HG02759 (cell line): ENCODE results near the gene ZNF646.
"Not testable (repeated sequence)": the region's sequence is repeated elsewhere in the genome, so short reads cannot be mapped to it uniquely, and the experiment has no call there.

Experiments
- ATAC-seq: cut with Tn5 transposase; IDR thresholded peaks from one replicate; pipeline ENCODE4 v1.9.1; 2021; ENCODE audit warnings: mild to moderate bottlenecking, moderate library complexity; ENCODE audit not compliant: unreplicated experiment

ZNF646 gene

GRCh38 chr16:31084584-31085302 is 10.5 kb downstream of the ZNF646 start:
- no peak for ATAC-seq

DNA sequence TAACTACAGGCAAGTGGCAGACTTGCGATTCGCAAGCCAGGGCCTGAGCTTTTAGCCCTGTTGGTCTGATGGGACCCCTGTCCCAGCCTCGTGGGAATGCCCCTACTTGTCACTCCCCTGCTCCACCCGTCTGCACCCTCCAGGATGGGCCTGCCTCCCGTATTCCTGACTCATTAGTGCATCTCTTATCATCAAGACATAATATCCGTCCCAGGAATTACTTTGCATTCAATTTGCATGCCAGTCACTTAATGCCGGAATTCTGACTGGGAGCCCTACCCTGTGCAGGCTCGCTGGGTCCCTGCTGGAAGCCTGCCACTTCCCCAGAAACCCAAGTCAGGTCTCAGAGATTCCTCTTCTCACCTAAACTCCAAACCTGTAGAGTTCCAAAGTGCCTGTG is 11.2 kb downstream of the ZNF646 start:
- ATAC-seq = no peak

DNA sequence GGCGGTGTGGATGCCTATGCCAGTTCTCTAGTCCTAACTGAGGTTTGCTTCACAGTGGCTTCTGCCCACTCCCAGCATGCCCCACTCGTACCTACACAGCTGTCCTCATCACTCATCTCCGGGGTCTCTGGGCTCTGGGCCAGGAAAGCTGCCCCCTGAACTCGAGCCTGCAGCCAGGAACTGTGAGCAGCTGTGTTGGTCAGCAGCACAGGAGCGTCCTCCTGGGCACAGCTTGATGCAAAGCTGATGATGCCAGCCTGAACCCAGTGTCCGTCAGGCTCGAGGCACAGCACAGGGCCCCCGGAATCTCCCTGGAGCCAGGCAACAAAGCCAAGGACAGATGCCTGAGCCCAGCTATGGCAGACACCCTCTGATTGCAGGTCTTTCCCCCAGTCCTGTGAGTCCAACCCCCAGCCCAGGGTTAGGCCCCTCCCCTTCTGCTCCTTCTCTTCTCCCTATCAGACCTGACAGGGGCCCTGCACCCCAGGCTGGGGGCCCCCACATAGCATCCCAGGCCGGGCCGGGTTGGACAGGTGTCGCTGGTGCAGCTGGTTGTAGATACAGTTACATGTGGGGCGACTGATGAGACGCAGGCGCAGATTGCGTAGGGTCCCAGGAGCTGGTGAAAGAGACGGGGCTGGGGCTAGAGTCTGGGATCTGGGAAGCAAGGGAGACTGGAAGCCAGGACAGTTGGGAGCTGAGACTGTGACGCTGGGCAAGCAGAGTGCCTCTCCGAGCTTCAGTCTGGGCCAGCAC is 11.8 kb downstream of the ZNF646 start:
- ATAC-seq = no peak

DNA sequence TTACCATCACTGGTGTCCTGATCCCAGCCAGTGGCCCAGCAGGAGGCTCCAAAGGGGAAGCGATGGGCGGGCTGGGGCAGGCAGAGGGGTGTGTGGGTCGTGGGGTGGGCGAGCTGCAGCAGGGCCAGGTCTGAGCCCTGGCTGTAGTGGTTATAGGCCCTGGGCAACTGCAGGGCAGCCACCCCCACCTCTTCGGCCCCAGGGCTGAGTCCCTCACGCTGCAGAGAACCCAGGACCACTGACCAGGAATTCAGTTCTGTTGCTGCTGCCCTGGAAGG is 12.3 kb downstream of the ZNF646 start:
- ATAC-seq = no peak

GRCh38 chr16:31087481-31087880 is 13.3 kb downstream of the ZNF646 start:
- no peak for ATAC-seq

GRCh38 chr16:31087971-31088370 is 13.7 kb downstream of the ZNF646 start:
- ATAC-seq = no peak

DNA sequence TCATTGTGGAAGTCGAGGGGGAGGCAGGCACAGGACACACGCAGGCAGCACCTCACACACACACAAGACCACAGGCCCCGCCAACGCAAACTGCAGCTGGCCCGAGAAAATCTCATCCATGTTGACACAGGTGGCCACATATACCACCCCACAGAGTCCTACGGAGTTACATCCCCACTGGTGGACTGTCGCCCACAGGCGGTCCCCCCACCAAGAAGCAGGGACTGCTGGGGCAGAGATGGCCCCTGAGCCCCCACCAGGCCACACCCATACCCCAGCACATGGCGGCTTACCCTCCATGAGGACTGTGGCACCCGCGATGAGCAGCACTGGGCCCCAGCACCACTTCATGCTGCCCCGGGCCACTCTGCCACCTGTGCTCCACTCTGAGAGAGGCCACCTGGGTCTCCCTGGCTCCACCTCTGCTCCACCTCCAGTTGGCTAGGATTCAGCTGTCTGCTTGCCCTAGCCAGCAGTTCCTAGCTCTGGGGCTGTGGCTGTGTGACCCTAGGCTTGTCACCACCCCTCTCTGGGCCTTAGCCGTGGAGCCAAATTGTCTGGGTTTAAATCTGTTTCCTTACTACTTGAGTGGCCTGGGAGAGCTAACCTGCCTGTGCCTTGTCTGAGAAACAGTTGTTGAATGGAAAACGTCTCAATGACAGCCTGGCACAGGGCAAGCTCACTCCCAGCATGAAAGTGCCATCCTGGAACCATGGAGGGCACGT is 14.4 kb downstream of the ZNF646 start, which contains the start of gene PRSS53:
Gene PRSS53, minus strand, starts transcription at position 485 of the 725 bp plus-strand sequence. Its CDS starts 134 bp downstream, at position 351.
- no peak for ATAC-seq

- no peak for ATAC-seq
Measured at GRCh38 chr16:31089199-31089598, 15.0 kb downstream of the ZNF646 start.

DNA sequence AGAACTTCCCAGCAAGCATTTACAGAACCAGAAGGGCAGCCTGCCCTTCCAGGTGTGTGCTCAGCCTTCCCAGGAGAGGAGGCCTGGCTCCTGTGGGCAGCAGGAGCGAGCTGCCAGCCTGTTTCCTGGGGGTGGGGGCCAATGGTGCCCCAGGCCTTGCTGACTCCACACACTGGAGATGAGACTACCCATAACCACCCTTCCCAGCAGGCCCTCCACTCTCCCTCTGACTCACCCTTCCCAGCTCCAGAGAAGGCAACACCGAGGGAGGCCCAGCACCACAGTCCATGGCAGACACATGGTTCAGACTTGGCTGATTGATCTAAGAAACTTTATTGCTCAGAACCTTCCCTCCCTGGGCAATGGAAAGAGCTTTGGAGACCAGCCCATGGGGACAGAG is 16.3 kb downstream of the ZNF646 start:
- no peak for ATAC-seq

- ATAC-seq = no peak
Measured at GRCh38 chr16:31092330-31092729, 18.1 kb downstream of the ZNF646 start.

DNA sequence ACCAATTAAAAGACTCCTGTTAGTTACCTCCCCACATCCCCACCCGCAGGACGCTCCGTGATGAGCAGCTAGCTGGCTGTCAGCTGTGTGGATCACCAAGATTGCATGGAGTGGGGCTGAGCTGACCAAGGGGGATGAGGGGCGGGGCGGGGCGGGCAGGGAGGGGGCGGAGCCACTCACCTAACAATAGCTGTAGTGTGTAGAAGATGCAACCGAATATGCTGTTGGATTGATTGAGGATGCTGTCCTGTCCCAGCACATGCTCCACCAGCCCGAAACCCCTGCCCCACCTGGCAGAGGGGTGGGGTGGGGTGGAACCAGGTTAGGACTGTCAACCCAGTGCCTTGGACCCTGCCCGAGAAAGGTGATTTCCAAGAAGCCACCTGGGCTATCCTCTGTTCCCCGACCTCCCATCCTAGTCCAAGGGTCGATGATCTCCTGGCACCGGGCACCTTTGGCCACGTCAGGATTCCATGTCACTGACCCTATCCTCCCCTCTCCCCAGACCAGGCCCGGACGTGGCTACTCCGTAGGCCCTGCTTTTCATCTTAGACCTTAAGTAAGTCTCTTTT is 19.0 kb downstream of the ZNF646 start:
- no peak for ATAC-seq

DNA sequence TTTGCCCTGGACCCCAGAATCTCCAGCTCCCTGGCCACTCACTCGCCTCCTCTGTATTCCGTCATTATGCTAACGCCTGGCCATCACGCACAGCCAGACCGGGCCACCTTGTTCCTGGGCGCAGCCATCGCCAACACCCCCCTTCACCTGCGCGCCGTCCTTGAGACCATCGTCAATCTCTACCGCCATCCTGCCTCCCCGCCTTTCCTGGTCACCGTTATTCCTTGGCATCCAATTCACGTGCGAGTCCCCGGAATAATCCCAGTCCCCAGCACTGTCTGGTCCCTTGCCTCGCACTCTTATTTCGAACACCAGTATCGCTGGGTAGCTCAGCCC is 19.8 kb downstream of the ZNF646 start:
- ATAC-seq = no peak

GRCh38 chr16:31094424-31095120 is 20.4 kb downstream of the ZNF646 start, which contains the start of gene VKORC1:
Gene VKORC1 (minus strand): TSS chr16:31094797. CDS start chr16:31094729, 68 bp downstream.
- peak; percentile 91 for ATAC-seq

DNA sequence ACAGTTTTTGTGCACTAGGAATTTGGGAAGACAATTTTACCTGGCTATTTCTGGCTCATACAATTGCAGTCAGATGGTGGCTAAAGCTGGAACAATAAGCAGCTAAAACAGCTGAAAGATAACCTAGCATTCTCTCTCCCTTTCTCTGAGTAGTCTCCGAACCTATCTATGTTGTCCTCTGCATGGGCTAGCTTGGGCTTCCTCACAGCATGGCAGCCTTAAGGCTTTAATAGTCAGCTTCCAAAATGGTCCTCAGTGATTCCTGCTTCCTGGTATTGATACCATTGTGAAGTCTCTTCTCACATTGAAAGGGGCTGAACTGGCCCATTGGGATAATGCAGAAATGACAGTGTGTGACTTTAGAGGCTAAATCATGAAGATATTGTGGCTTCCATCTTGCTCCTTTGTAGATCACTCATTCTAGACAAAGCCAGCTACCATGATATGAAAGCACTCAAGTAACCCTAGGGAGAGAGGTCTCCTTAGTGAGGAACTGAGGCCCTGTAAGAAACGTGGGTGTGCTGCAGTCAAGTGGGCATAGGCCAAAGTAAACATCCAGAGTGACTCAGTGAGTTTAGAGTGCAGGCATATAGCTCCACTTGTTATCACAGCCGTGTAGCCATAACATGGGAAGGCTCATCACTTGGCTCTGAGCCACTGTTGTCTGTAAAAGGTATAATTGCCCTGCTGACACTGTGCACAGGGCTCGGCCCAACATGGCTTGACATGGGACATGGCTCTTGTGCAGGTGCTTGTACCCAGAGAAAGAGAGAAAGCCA is 25.8 kb downstream of the ZNF646 start:
- no peak for ATAC-seq

GRCh38 chr16:31100876-31101641 is 26.8 kb downstream of the ZNF646 start:
- ATAC-seq = not testable (repeated sequence)

DNA sequence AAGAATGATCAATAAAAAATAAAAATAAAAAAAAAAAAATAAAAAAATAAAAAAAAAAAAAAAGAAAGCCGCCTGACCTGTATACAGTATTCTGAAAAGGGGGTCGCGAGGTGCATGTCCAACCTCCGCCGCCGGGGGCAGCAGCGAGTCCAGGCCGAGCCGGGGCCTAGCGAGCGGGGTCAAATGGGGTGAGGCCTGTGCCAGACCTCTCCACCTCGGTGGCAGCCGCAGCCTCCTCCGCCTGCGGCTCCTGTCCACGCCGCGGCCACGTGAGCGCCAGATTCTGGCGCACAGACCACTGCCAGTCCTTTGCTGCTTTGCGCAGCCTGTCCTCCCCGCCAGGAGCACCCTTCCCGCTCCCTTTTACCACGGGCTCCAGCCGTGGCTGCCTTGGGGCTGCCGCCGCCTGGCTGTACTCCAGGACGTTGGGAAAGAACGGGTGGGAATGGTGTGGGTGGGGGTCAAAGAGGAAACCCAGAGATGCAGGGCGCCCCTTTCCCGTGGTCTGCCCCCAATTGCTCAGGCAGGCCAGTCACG is 31.5 kb downstream of the ZNF646 start:
- peak; percentile 43 for ATAC-seq

DNA sequence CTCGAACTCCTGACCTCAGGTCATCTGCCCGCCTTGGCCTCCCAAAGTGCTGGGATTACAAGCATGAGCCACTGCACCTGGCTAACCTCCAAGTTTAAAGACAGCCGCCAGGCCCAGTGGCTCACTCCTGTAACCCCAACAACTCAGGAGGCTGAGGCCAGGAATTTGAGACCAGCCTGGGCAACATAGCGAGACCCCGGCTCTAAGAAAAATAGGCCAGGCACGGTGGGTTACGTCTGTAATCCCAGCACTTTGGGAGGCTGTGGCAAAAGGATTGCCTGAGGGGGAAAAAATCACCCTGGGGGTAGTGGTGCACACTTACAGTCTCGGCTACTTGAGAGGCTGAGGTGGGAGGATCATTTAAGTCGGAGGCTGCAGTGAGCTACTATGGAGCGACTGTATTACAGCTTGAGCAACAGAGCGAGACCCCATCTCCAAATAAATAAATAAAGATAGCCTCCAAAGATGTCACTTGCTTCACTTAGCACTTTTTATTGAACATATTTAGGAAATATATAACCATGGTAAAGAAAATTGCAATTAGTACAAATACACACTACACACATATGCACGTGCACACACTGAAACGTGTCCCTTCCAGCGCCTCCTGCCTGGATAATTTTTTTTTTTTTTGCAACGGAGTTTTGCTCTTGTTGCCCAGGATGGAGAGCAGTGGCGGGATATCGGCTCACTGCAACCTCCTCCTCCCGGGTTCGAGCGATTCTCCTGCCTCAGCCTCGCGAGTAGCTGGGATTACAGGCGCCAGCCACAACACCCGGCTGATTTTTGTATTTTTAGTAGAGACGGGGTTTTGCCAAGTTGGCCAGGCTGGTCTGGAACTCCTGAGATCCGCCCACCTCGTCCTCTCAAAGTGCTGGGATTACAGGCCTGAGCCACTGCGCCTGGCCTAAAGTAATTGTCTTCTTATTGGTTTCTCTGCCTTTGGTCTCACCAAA is 32.6 kb downstream of the ZNF646 start:
- ATAC-seq = no peak

- ATAC-seq = peak; percentile 37
Measured at GRCh38 chr16:31107465-31107867, 33.2 kb downstream of the ZNF646 start.
